HCT116 (cell line): Measurements from ENCODE around the gene TRA2A. TPM values are rescaled to one million over a fixed set of nuclear protein-coding genes. Genes with fewer than 3 reads are reported as not detected.
A peak's percentile ranks its signal among the peaks of the same experiment; 100 is the strongest.

Experiments used
- ATAC-seq: fragments of 200-7000 bp; cut with Tn5 transposase; 2 replicates; pipeline ENCODE4 v1.9.1; 2020; ENCODE audit warnings: mild to moderate bottlenecking, moderate library complexity
- BruUV-seq: library from RNA; stranded (reverse); fragments of 400-500 nt; replicated peaks from 2 replicates; lab custom pipeline; 2021; lab: Mats Ljungman, UMichigan
- CTCF ChIA-PET: fragments of 300-600 bp; sonication (Branson Sonifier 250); formaldehyde crosslinking; loops from one replicate; lab custom pipeline; 2021; ENCODE audit warnings: antibody characterized with exemption; lab: Charles Lee
- POLR2A ChIA-PET: fragments of 300-600, 350-600 bp; sonication (Branson Sonifier 250); formaldehyde crosslinking; loops from one replicate; lab custom pipeline; 2021; ENCODE audit warnings: antibody characterized with exemption; lab: Charles Lee
- RAD21 ChIA-PET, 2 experiments: fragments of 300-600 bp; sonication (Branson Sonifier 250); formaldehyde crosslinking; loops; one replicate each; lab custom pipeline; 2023; ENCODE audit warnings: low total read pairs in 2 of 2; ENCODE audit not compliant: uncharacterized antibody in 2 of 2, unreplicated experiment in 2 of 2, low non-redundant PET in 1 of 2; lab: Charles Lee
- DNase-seq: peaks from one replicate; pipeline ENCODE4 v3.0.0-alpha.2; 2010; ENCODE audit warnings: low read depth, low spot score
- H2AFZ ChIP-seq: fragments of 200-600 bp; shearing (Covaris generic), sonication (generic); 2 replicates; pipeline ENCODE4 v1.6.1; 2017; ENCODE audit warnings: low read depth, mixed run types, mixed read lengths, antibody characterized with exemption, low read length; ENCODE audit not compliant: poor library complexity, severe bottlenecking
- H3K27ac ChIP-seq: 2 replicates; pipeline ENCODE4 v1.5.1; 2012; ENCODE audit warnings: low read depth, low read length
- H3K27me3 ChIP-seq: fragments of 200-600 bp; sonication (generic); 2 replicates; pipeline ENCODE4 v1.6.1; 2016; ENCODE audit warnings: mixed run types, low read length, mixed read lengths; ENCODE audit not compliant: insufficient read depth
- H3K36me3 ChIP-seq, 2 experiments: fragments of 200-500 bp in 1 of 2; fragments of 200-600 bp in 1 of 2; sonication (Bioruptor generic) in 1 of 2; sonication (generic) in 1 of 2; 2 replicates each; pipeline versions ENCODE4 v1.5.1 to v1.6.1; 2014 to 2016; ENCODE audit warnings: low read length in 2 of 2, inconsistent platforms in 1 of 2, mixed read lengths in 1 of 2, mixed run types in 1 of 2; ENCODE audit not compliant: insufficient read depth in 2 of 2, control insufficient read depth in 1 of 2
- H3K4me1 ChIP-seq, 2 experiments: fragments of 200-600 bp in 1 of 2; sonication (generic) in 1 of 2; 2 replicates each; pipeline versions ENCODE4 v1.5.1 to v1.6.1; 2012 to 2017; ENCODE audit warnings: low read length in 2 of 2, inconsistent platforms in 1 of 2, mild to moderate bottlenecking in 1 of 2, mixed read lengths in 1 of 2, mixed run types in 1 of 2, moderate library complexity in 1 of 2; ENCODE audit not compliant: insufficient read depth in 2 of 2, control insufficient read depth in 1 of 2
- H3K4me2 ChIP-seq: fragments of 200-600 bp; sonication (generic); 2 replicates; pipeline ENCODE4 v1.6.1; 2017; ENCODE audit warnings: mixed run types, low read length, mixed read lengths
- H3K4me3 ChIP-seq, 2 experiments: fragments of 200-600 bp in 1 of 2; sonication (generic) in 1 of 2; replicated peaks in 1 of 2; 2 replicates each; pipeline ENCODE4 v1.5.1; 2011 to 2016; ENCODE audit warnings: low read length in 2 of 2, control low read depth in 1 of 2, low read depth in 1 of 2, mild to moderate bottlenecking in 1 of 2, mixed read lengths in 1 of 2, mixed run types in 1 of 2
- H3K79me2 ChIP-seq: fragments of 200-600 bp; sonication (generic); 2 replicates; pipeline ENCODE4 v1.6.1; 2017; ENCODE audit warnings: mild to moderate bottlenecking, mixed run types, low read length, moderate library complexity, mixed read lengths; ENCODE audit not compliant: insufficient read depth
- H3K9ac ChIP-seq: fragments of 200-600 bp; sonication (generic); 2 replicates; pipeline ENCODE4 v1.6.1; 2016; ENCODE audit warnings: low read length, mixed read lengths
- H3K9me2 ChIP-seq: fragments of 200-600 bp; sonication (generic), shearing (Covaris generic); 2 replicates; pipeline ENCODE4 v1.6.1; 2017; ENCODE audit warnings: mixed run types, mild to moderate bottlenecking, moderate library complexity; ENCODE audit not compliant: insufficient read depth
- H3K9me3 ChIP-seq, 2 experiments: fragments of 200-500 bp in 1 of 2; fragments of 200-600 bp in 1 of 2; sonication (Bioruptor generic) in 1 of 2; sonication (generic) in 1 of 2; 2 replicates each; pipeline ENCODE4 v1.6.1; 2014 to 2017; ENCODE audit warnings: low read length in 2 of 2, mixed read lengths in 2 of 2, inconsistent platforms in 1 of 2, low read depth in 1 of 2, mild to moderate bottlenecking in 1 of 2, mixed run types in 1 of 2, moderate library complexity in 1 of 2; ENCODE audit not compliant: control insufficient read depth in 1 of 2, insufficient read depth in 1 of 2
- H4K20me1 ChIP-seq: fragments of 200-600 bp; sonication (generic), shearing (Covaris generic); 2 replicates; pipeline ENCODE4 v1.6.1; 2017; ENCODE audit warnings: mixed run types, mild to moderate bottlenecking, moderate library complexity; ENCODE audit not compliant: insufficient read depth
- CTCF ChIP-seq, 3 experiments: fragments of 200-600 bp in 1 of 3; sonication (generic) in 1 of 3; IDR thresholded peaks in 2 of 3; conservative IDR thresholded peaks in 1 of 3; 2 replicates each; pipeline ENCODE4 v1.5.1; 2012 to 2017; ENCODE audit warnings: low read depth in 2 of 3, low read length in 2 of 3, antibody characterized with exemption in 1 of 3, borderline replicate concordance in 1 of 3, control low read depth in 1 of 3, mild to moderate bottlenecking in 1 of 3, mixed read lengths in 1 of 3, mixed run types in 1 of 3, moderate library complexity in 1 of 3; ENCODE audit not compliant: insufficient read depth in 1 of 3
- EZH2 ChIP-seq: fragments of 200-600 bp; sonication (generic); IDR thresholded peaks from 2 replicates; pipeline ENCODE4 v1.6.1; 2017; ENCODE audit warnings: antibody characterized with exemption, mixed run types
- FOSL1 ChIP-seq: IDR thresholded peaks from 2 replicates; pipeline ENCODE4 v1.6.1; 2012; ENCODE audit warnings: low read depth
- MAX ChIP-seq: IDR thresholded peaks from 2 replicates; pipeline ENCODE4 v1.6.1; 2012
- POLR2A ChIP-seq: IDR thresholded peaks from 2 replicates; pipeline ENCODE4 v1.7.0; 2011; ENCODE audit warnings: borderline replicate concordance; ENCODE audit not compliant: insufficient read depth, insufficient read length; ENCODE audit errors: extremely low read depth
- REST ChIP-seq: IDR thresholded peaks from 2 replicates; pipeline ENCODE4 v1.6.1; 2012; ENCODE audit warnings: low read depth
- YY1 ChIP-seq: IDR thresholded peaks from 2 replicates; pipeline ENCODE4 v1.6.1; 2011; ENCODE audit warnings: low read length, low read depth, moderate library complexity, mild to moderate bottlenecking; ENCODE audit not compliant: insufficient replicate concordance; ENCODE audit errors: extremely low read depth
- ZBTB33 ChIP-seq: IDR thresholded peaks from 2 replicates; pipeline ENCODE4 v1.6.1; 2011; ENCODE audit warnings: mild to moderate bottlenecking, low read length, moderate library complexity; ENCODE audit not compliant: insufficient replicate concordance; ENCODE audit errors: extremely low read depth
- ZFX ChIP-seq: fragments of 450-650 bp; IDR thresholded peaks from 2 replicates; pipeline ENCODE4 v1.6.1; 2017
- intact Hi-C: fragments of 100-400 bp; cut with micrococcal nuclease; formaldehyde crosslinking; loops from 2 replicates; pipeline ENCODE4 v1.10.0; 2022
- total RNA-seq: library from RNA; stranded (reverse); gene quantifications from one replicate; pipeline ENCODE4 v1.2.1, GENCODE V29; 2021; ENCODE audit not compliant: unreplicated experiment

TRA2A gene
- total RNA-seq, 1 experiment from 2014 or later: 122 TPM

- TF ChIP-seq POLR2A: no peak
- no peak for TF ChIP-seq ZFX
- peak; percentile 30 for TF ChIP-seq YY1
- no peak for TF ChIP-seq ZBTB33
Measured at GRCh38 chr7:23470330-23471105, 61.3 kb downstream of the TRA2A start, which contains the start of gene IGF2BP3 (continued).

- H3K4me1 ChIP-seq: peaks cover 48 to 59% of the 10 kb centered on the region in 2 experiments
- H3K79me2 ChIP-seq: peaks cover 73% of the 10 kb centered on the region
- ATAC-seq (no peak), DNase-seq (no peak)
- TSS peak; percentile 81 for BruUV-seq
- H3K36me3 ChIP-seq: peaks cover 0 to 7% of the 10 kb centered on the region in 2 experiments; a peak in 2 of 4 replicates
- CTCF ChIA-PET: no interaction called here
- H3K9me3 ChIP-seq: no peaks in the 10 kb centered on the region
- H3K4me3 ChIP-seq: peak overlapping the region; percentile 75 to 77
- RAD21 ChIA-PET: no interaction called here
- H3K9me2 ChIP-seq: no peaks in the 10 kb centered on the region
- peaks cover 6% of the 10 kb centered on the region; the same call in 1 of the 2 replicates for H4K20me1 ChIP-seq
- no peak overlapping the region for H2AFZ ChIP-seq
- H3K27me3 ChIP-seq: no peaks in the 10 kb centered on the region
- H3K4me2 ChIP-seq: peak overlapping the region; percentile 93
- H3K27ac ChIP-seq: peak overlapping the region; percentile 97
- POLR2A ChIA-PET: interaction anchor here (0.8 to 0.9 kb wide), 2 partner anchors 8 to 10 kb away, joined by 3 read pairs; no protein-coding TSS in a partner anchor
- peak overlapping the region; percentile 92 for H3K9ac ChIP-seq
- TF ChIP-seq EZH2 (no peak), POLR2A (no peak), MAX (no peak), CTCF (IDR thresholded peaks at IDR 0.05 in 2 of 3, conservative IDR thresholded peaks at IDR 0.05 in 1 of 3; ENCODE audit: borderline replicate concordance in 1 of 3, insufficient read depth in 1 of 3, low read depth in 2 of 3, low read length in 2 of 3) (no peak), REST (no peak), FOSL1 (no peak), ZFX (no peak)
- intact Hi-C loops: loop anchor here (2.0 kb wide), 3 partner anchors 39 to 197 kb away; no protein-coding TSS in a partner anchor
Measured at GRCh38 chr7:23469961-23470250, 61.9 kb downstream of the TRA2A start.
